GM19328 (cell line): Measurements from ENCODE around the gene ASPHD2.

Source experiments
- ATAC-seq: cut with Tn5 transposase; IDR thresholded peaks from one replicate; pipeline ENCODE4 v1.9.1; 2021; ENCODE audit warnings: mild to moderate bottlenecking, moderate library complexity; ENCODE audit not compliant: unreplicated experiment

Gene ASPHD2

DNA sequence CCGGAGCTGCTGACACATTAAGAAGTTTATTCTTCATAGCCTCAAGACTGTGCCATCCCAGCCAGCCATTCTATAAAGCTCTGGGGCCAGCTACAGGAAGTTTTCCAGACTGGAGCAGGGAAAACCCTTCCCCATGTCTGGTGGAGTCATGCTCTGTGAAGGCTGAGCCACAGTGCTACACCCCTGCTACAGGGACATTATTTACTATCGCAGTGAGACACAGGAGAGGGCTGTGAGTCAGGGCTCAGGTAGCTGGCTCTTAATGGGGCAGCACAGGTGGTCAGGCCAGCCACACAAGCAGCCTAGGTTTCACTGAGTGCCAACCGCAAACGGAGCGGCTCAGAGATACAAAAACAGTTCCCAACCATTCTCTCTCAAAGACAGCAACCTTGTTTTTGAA, 42.5 kb downstream of the ASPHD2 start:
- no peak for ATAC-seq

DNA sequence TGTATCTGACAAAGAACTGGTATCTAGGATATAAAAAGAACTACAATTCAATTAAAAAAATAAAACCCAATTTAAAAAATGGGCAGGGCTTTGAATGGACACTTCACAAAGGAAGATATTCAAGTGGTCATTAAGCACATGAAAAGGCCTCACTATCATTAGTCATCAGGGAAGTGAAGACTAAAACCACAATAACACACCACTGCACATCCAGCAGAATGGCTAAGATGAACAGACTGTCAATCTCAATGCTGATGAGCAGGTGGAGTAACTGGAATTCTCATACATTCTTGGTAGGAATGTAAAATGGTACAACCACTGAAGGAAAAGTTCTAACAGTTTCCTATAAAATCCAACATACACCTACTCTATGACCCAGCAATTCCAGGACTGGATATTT, 45.6 kb downstream of the ASPHD2 start:
- no peak for ATAC-seq

DNA sequence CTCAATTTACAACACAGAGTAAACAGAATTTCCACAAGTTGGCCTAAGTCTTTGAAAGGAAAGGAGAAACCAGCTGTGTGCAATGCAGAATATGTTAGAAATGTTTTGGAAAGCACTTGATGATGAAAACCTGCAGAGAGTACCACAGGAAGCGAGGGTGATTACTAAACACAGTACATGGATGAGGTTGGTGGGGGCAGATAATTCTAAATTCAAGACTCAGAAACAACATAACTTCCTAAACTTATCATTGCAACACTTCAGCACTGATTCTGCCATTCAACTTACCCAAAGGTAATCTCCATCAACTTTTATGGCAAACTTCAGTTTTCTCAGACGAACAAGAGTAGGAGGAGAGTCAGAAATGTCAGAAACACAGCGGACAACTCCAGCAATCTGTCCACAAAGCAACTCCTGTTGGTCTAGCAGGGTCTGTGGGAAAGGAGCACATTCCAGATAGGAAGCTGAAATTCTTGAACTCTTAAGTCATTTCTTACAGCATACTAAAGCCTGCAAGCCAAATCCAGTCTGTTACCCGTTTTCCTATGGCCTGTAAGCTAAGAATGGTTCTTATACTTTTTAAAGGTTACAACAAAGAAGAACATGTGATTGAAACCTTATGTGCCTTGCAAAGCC, 47.8 kb downstream of the ASPHD2 start:
- no peak for ATAC-seq

DNA sequence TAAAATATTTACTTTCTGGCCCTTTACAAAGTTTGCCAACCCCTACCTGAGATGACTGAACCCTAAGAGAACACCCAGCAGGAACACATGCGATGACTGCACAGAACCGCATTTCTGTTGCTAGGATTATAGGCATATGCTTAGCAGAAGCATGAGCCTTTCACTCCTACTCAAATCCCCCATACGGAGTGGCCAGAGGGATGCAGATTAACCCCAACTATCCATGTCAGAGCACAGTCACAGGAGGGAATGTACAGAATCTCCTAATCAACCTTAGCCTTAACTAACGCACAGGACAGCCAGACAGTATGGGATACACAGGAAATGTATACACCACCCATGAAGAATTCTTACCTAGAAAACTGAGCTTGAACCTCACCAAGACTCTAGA, 48.3 kb downstream of the ASPHD2 start:
- ATAC-seq: no peak

DNA sequence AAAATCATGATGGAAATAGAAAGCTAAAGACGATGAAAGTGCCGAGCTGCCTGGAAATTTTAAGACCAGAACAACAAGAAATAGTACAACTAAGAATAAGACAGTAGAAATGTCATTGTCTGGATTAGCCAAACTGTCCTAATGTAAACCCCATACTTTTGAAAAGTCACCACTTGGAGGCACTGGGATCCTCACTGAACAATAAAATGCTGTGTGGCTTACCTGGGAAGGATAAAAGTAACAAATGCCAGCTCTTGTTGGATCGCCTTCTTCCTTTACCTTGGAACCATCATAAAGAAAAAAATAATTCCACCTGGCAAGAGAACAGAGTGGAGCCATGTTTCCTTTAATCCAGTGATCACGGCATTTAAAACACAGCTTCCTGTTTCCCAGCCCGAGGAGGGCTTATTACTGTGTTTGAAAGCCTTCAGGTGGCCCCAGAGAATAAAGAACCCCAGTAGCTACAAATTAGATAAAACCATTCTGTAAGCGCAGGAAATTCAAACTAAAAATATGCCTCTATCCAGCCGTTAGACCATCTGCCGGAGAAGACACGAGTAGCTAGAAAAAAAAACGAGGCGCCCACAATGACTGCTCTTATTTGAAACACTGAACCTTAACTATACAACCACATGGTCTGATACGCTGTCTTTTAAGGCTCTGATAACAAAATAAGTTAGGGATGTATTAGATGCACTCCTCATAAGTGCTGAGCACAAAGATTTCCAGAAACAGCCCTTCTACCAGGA, 50.2 kb downstream of the ASPHD2 start:
- no peak for ATAC-seq

DNA sequence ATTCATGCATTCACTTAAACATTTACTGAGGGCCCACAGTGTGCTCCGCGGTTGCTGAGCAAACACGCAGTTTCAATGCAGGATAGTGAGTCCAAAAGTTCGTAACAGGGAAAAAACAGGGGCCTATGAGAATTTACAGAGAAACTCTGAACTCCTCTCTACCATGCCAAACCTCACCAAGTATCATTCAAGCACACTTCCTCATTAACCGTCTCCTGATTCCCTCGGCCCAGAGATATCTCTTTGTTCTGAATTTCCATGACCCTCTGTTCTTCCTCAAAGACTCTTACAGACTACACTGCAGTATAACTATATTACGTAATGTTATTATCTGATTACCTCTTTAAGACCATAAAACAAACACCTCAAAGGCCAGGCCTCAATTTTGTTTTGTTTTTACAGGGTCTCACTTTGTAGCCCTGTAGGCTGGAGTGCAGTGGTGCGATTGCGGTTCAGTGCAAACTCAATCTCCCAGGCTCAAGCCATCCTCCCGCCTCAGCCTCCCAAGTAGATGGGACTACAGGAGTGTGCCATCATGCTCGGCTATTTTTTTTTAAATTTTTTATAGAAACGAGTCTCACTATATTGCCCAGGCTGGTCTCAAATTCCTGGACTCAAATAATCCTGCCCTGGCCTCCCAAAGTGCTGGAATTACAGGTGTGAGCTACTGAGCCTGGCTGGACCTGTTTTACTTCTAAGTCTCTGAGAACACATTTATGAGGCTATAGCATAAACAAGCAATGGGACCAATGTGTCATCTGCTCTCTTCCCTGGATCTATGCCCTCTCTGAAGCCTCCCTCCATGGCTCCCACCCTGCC, 50.9 kb downstream of the ASPHD2 start:
- no peak for ATAC-seq

DNA sequence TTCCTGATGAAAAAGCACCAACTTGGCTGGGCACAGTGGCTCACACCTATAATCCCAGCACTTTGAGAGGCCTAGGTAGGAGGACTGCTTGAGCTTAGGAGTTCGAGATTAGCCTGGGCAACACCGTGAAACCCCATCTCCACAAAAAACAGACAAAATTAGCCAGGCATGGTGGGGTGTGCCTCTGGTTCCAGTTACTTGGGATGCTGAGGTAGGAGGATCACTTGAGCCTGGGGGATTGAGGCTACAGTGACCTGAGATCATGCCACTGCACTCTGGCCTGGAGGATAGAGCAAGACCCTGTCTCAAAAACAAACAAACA, 51.5 kb downstream of the ASPHD2 start:
- ATAC-seq: no peak

DNA sequence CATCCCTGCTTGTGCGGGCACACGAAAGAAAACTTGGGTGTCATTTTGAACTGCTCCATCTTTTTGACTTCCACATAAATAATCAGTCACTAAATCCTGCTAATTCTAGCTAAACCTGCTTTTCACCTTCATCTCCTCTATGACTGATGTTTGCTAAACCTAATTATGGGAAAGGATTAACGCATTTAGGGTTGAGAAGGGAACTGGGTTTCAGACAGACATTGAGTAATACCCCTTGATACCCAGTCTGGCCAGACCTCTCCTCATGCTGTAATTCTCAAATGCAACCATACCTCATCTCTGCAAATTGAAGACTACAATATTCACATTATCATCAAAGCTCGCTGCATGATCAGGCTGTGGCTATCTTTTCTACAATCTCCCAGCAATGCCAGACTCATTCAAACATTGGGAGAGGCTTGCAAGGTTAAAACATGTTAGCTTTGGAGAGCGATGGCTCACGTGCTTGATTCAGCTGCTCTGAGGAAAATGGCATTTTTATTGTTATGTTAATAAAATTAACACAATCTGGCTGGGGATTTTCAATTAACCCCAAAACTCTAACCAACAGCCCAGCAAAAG, 52.1 kb downstream of the ASPHD2 start:
- ATAC-seq: no peak

DNA sequence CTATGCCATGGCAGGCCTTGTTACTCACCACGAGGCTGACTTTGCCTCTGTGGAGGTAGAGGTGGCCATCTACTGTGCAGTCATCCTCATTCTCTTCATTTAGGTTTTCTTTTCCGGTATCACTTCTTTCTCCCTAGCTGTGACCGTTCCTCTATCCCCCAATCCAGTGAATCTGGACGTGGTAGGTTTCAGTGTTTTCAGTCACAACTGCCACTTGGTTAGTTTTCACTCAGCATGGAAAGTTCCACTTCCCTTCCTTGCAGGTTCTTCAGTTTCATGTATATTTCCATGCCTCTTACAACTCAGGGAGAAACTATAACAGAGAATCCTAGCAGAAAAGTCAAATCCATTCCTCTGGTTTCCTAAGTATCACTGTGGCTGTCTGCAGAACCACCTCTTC, 52.6 kb downstream of the ASPHD2 start:
- ATAC-seq: no peak

DNA sequence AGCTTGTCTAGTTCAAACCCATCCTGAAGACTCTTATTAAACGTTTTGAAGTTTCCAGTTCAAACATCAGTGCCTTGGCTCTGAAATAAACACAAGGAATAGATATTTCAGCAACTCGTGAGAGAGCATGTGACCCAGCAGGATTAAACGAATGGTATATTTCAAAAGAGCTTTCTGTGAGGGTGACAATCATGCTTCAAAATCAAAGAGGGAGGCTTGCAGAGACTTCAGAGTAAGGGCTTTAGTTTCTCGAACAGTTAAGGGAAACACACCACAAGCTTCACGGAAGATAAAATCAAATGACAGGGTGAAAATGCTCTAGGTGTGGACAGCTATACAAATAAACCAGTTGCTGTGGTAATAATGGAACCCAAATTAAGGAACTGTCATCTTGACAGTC, 53.1 kb downstream of the ASPHD2 start:
- no peak for ATAC-seq

DNA sequence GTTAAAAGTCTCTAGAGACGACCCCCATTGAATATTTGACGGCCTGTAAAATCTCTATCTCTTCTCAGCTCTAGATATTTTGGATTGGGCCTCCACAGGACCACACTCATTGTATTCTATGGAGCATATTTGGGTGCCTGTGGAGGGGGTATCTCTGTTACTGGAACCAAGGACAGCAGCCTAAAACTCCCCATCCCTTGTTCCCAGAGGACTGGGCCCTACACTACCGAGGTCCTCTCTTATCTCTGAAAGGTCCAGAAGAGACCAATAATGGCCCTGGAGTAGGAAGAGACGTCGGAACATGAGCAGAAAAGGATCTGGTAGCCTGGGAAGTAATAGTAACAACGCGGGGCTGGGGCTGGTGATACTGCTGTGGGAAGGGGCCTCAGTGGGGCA, 54.0 kb downstream of the ASPHD2 start:
- ATAC-seq: no peak

DNA sequence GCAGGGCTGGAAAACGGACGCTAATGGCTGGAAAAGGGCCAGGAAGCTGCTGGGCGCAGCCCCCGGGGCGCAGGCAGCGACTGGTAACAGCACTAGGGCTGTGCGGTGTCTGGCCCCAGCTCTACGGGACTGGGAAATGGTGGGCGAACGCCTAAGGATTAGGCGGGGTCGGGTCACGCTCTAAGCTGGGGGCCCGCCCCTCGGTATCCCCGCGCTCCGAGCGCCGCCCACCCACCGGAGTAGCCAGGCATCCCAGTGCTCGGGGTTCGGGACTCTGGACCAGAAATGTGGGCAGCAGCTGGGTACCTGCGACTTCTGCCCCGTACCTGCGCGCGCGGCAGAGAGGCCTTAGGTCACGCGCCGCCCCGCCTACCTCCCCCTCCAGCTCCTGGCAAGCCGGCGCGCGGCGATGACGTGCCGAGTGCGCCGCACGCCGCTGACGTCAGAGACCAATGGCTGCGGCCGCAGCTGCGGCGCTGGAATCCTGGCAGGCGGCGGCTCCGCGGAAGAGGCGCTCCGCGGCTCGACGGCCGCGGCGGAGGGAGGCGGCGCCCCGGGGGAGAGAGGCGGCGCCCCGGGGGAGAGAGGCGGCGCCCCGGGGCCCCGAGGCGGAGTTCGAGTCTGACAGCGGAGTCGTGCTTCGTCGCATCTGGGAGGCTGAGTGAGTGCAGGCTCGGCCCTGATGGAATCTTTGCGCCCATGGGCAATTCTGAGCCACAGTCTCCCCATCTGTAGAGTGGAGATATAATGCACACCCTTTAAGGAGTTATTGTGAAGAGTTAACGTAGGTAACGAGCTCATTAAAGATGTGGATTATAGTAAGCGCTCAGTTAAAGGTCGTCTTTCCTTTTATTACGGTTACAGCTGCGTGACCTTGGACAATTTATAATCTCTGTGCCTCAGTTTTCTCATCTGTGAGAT, 54.6 kb downstream of the ASPHD2 start, which contains the start of the genes HPS4 and SRRD:
Gene HPS4, minus strand, starts transcription at position 345 of the 921 bp plus-strand sequence. CDS start 2,021 bp downstream, outside the sequence.
Gene SRRD, plus strand, starts transcription at position 439 of the 921 bp plus-strand sequence. Its CDS starts 14 bp downstream, at position 453.
- ATAC-seq: peak; percentile 69

DNA sequence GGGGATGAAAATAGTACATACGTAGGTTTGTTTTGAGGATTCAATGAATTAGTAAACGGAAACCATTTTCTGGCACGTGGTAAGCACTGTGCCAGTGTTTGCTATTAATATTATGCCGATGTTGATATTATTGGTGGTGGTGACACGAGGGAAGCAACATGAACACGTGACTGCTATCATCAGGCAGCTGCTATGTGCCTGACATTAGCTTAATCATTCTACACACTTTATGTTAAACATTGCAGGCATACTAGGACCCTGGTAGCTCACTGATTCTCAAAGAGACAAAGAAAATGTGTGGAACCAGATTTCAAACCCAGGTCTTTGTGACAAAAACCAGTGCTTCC, 55.3 kb downstream of the ASPHD2 start:
- ATAC-seq: no peak

DNA sequence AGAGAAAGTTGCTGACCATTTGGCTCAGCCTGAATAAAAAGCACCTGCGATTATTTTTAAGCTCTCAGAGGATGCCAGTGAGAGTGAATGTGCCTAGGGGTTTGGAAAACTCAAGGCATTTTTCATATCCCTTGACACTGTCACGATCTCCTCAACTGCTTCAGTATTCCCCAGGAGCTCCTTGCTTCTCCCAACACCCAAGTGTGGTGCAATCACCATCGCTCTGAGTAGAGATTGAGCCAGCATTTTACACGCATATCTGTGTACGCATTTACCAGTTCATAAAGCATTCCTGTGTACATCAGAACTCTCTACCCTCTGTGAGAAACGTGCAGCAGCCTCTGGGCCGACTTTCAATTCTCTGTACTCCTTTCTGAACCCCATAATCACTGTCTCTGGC, 56.0 kb downstream of the ASPHD2 start:
- no peak for ATAC-seq

DNA sequence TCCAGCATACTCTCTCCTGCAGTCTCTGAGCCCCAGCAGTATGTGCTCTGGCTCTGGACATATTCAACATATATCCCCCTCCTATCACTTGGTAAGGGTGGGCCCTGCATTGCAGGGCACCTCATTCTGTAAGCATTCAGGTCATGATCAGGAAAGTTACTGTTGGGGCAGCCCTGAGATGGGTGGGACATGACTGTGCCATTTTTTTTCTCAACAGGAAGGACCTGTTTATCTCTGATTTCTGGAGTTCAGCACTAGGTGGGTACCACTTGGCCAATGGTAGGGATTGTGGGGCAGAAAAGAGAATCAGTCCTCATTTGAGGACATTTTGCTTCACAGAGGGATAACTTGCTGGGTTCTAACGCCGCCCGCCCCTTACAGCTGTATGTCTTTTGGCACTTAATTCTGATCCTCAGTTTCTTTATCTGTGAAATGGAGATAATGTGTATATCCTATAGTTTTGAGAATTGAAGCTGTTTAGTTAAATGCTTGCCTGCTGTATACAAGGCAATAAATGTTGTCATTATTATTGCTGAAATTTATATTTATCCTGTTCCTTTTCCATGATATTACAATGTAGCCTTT, 56.8 kb downstream of the ASPHD2 start:
- no peak for ATAC-seq

DNA sequence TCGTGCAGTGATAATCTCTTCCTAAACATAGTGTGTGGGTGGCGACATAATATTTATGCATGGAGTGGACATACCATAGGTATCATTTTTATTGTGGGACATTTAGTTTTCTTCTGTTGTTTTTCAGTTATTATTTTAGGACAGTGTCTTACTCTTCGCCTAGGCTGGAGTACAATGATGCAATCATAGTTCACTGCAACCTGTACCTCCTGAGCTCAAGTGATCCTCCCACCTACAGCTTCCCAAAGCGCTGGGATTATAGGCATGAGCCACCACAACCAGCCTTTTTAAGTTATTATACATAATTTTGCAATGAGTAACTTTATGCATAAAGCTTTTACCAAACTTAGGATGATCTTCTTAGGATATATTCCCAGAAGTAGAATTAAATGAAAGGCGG, 57.3 kb downstream of the ASPHD2 start:
- no peak for ATAC-seq

DNA sequence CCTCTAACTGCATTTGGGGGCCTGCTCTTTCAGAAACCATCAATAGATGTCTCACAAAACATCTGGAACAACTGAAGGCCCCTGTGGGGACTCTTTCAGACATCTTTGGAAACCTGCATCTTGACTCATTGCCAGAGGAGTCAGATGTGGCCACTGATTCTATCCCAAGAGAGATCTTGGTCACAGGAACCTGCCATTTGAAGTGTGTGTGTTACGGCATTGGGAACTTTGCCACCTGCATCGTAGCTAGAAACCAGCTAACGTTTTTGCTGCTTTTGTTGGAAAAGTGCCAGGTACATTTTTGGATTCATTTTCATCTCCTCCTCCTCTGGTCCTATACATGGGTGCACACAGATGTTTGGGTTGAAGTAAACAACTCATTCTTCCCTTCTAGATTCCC, 58.9 kb downstream of the ASPHD2 start:
- no peak for ATAC-seq

DNA sequence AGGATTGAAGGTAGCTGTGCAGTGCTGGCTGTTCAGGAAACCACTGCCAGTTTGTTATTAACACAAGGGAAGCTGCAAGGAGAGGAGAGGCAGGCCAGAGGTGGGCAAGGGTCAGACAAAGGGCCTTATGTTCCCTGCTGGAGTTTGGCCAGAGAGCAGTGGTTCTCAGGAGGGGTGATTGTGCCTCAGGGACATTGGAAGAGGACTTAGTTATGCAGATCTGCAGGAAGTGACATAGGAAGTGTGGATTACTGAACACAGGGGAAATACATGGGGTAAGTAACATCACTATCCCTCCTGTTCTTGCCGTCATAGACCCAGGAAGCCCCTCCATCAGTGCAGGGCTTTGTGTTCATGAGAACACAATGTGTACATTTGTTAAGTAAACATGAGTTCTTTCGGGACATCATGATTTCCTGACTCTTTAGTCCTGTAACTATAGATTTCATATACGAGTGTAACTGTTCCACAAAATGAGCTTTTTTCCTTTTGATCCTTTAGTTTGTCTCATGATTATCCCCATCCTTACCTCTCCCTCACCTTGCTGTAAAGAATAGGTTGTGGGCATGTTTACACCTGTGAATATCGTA, 60.5 kb downstream of the ASPHD2 start:
- ATAC-seq: no peak

DNA sequence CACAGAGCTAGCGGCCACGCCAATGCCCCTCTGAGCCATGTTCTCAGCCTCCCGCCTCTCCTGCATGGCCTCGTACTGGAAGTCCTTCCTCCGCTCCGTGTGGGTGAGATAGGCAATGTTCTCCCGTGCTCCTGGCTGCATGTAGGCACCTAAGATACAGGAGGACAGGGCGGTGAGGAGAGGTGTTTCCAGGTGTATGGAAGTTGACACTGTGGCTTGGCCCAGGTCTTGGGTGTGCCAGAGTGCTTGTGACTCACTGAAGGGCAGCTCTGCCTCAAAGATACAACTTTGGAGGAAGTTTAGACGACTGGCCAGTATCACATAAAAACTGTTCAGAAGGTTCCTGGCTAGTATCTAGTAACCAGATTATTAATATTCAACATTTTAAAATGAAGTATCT, 63.2 kb downstream of the ASPHD2 start:
- ATAC-seq: no peak

DNA sequence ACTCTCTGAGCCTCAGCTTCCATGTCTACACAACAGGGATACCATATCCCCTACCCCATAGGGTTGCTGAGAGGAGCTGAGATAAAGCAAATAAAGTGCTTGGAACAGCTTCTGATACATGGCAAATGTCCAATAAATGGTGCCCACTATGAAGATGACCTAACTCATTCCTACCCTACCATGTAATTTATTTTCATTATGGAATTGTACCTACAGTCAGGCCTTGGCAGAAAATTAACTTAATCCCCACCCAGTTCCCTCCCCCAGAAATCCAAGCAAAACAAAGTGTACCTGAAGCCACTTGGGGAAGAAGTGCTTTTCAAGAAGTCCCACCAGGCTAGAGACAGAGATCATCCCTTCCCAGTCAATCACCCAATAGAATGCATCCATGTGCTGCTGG, 65.4 kb downstream of the ASPHD2 start:
- no peak for ATAC-seq
